ENCODE results near the gene TOMM22.

GRCh38 chr22:38684895-38685294, 3.1 kb downstream of the TOMM22 start:
- TF ChIP-seq CTCF (IDR thresholded peaks at IDR 0.05; ENCODE audit: low read depth, low read length): no peak
- TF ChIP-seq POLR2A (IDR thresholded peaks at IDR 0.05; ENCODE audit: extremely low read depth, insufficient read length): no peak
- TF ChIP-seq MAX (IDR thresholded peaks at IDR 0.05; ENCODE audit: low read depth, low read length): no peak
- TF ChIP-seq MYC (IDR thresholded peaks at IDR 0.05; ENCODE audit: low read depth, low read length): no peak
